ENCODE results near the gene MOGAT1. TPM values are rescaled to one million over a fixed set of nuclear protein-coding genes. Genes with fewer than 3 reads are reported as not detected.

Gene MOGAT1
- total and polyA plus RNA-seq, 2 of the 8 experiments (the other 6 are each of a cell fraction or from before 2014, with no cell fraction given), result 0.11 to 0.67 TPM

DNA sequence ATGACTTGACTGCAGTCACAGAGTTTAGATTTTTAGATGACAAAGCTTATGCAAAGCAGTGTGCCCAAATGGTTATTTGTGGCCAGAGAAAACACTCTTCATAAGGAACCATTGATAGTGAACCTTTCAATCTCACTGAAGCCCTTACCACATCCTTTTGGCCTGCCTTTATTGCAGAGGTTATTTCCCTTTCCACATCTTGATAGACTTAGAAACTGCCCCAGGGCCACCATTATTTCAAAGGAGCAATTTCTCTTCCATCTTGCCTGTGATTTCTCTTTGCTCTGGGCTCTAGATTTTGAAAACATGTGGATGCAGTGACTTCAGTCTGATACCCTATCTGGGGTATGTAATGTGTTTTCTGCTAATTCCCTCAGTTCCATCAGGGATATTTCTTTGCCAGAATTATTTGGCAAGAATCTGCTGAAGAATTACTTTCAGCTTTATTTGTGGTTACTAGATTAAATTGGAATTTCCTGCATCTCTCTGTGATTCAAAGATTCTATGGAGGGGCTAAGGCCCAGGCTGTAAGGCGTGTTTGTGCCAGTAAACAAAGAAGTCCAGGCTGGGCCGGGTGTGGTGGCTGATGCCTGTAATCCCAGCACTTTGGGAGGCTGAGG lies 51.0 kb downstream of the MOGAT1 start (continued):
- TF ChIP-seq CTCF (IDR thresholded peaks at IDR 0.05; ENCODE audit: control extremely low read depth in 1 of 3, insufficient read depth in 1 of 3, low read depth in 1 of 3, low read length in 3 of 3) (no peak), ZNF274 (IDR thresholded peaks at IDR 0.05; ENCODE audit: borderline replicate concordance, extremely low read depth, low read length) (no peak), CTBP2 (IDR thresholded peaks at IDR 0.05; ENCODE audit: borderline replicate concordance, insufficient read depth, insufficient read length, low read length) (no peak), TAF7 (optimal IDR thresholded peaks at IDR 0.05; ENCODE audit: borderline replicate concordance, low read depth, low read length) (no peak), USF2 (IDR thresholded peaks at IDR 0.05; ENCODE audit: low read length) (no peak), HDAC2 (IDR thresholded peaks at IDR 0.05; ENCODE audit: borderline replicate concordance in 1 of 2, low read depth in 2 of 2, low read length in 2 of 2) (no peak), MAX (IDR thresholded peaks at IDR 0.05) (no peak), EZH2 (IDR thresholded peaks at IDR 0.05; ENCODE audit: low read depth, low read length, severe bottlenecking) (no peak), BCL11A (IDR thresholded peaks at IDR 0.05; ENCODE audit: low read depth in 2 of 2, low read length in 2 of 2) (no peak), EP300 (IDR thresholded peaks at IDR 0.05; ENCODE audit: borderline replicate concordance in 1 of 2, low read depth in 2 of 2, low read length in 2 of 2) (no peak)
